Heart left ventricle (tissue), 13 donors: ENCODE data around the gene PTCD1.

Source experiments
- POLR2A ChIP-seq, 2 donors: fragments of 450-650 bp; IDR thresholded peaks; one replicate each; pipeline ENCODE4 v1.6.1; 2017; ENCODE audit warnings: antibody characterized with exemption in 2 of 2, mild to moderate bottlenecking in 2 of 2, moderate library complexity in 2 of 2
- TF ChIP-seq, protein P1 (sequence below), 12 donors: fragments of 200-600 bp; sonication (generic) in 4 of 12; IDR thresholded peaks; one replicate each; pipeline versions ENCODE4 v1.5.0 to v1.8.0; 2018 to 2022; ENCODE audit warnings: antibody characterized with exemption in 12 of 12, mild to moderate bottlenecking in 5 of 12
- donor health status: ischemic (EF 13 %, LVEDD 7.1; RV severe dilation, severe dysfunction).
- donor health status: DM: no; HTN: yes; CAD: no.
- donor health status: DM: no; HTN: no; CAD: no.
- donor health status: ischemic (EF 25% LVEDD 6.9; RV normal size, moderate dysfunction).
- donor health status: ischemic (EF 25% LVEDD 5.7; RV mildly dilated, moderate dysfunction).
- donor health status: ischemic (EF 35%, LVEDD 5.7; RV mildly dilated, moderate dysfunction).
- donor health status: nonischemic (EF 11% LVEDD 7.7; RV severe dilation, severe dysfunction).
- donor health status: DM: yes; HTN: yes; CAD: no.
- donor health status: PGD.
- donor health status: ischemic (EF 29% LVEDD 5.4; RV normal size, mild dysfunction).
- donor health status: nonischemic (EF 23%, LVEDD 6.1; RV moderate dilation, normal function).

- TF ChIP-seq, protein P1, sequence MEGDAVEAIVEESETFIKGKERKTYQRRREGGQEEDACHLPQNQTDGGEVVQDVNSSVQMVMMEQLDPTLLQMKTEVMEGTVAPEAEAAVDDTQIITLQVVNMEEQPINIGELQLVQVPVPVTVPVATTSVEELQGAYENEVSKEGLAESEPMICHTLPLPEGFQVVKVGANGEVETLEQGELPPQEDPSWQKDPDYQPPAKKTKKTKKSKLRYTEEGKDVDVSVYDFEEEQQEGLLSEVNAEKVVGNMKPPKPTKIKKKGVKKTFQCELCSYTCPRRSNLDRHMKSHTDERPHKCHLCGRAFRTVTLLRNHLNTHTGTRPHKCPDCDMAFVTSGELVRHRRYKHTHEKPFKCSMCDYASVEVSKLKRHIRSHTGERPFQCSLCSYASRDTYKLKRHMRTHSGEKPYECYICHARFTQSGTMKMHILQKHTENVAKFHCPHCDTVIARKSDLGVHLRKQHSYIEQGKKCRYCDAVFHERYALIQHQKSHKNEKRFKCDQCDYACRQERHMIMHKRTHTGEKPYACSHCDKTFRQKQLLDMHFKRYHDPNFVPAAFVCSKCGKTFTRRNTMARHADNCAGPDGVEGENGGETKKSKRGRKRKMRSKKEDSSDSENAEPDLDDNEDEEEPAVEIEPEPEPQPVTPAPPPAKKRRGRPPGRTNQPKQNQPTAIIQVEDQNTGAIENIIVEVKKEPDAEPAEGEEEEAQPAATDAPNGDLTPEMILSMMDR (IDR thresholded peaks at IDR 0.05): no peak
- TF ChIP-seq POLR2A (IDR thresholded peaks at IDR 0.05): no peak
Observed at GRCh38 chr7:99476107-99476506, 37.5 kb upstream of the PTCD1 start.
